Type B pancreatic cell (in vitro differentiated cells): ENCODE measurements around the gene FKRP. TPM values are rescaled to one million over a fixed set of nuclear protein-coding genes. Genes with fewer than 3 reads are reported as not detected.

ENCODE experiments used
- DNase-seq: peaks from one replicate; pipeline ENCODE4 v3.0.0; 2021; ENCODE audit warnings: mixed read lengths; ENCODE audit not compliant: unreplicated experiment; ENCODE audit errors: extremely low spot score
- H3K27ac Mint-ChIP-seq: 2 replicates; pipeline ENCODE4 v1.8.0; 2021; ENCODE audit warnings: mild to moderate bottlenecking, mixed read lengths
- H3K27me3 Mint-ChIP-seq: 2 replicates; pipeline ENCODE4 v1.8.0; 2021; ENCODE audit warnings: mixed read lengths
- H3K36me3 Mint-ChIP-seq: 2 replicates; pipeline ENCODE4 v1.8.0; 2021; ENCODE audit warnings: mixed read lengths
- H3K4me1 Mint-ChIP-seq: one replicate; pipeline ENCODE4 v1.8.0; 2021; ENCODE audit warnings: mixed read lengths; ENCODE audit not compliant: unreplicated experiment
- H3K4me3 Mint-ChIP-seq: 2 replicates; pipeline ENCODE4 v1.8.0; 2021; ENCODE audit warnings: mild to moderate bottlenecking, mixed read lengths
- H3K9me3 Mint-ChIP-seq: 2 replicates; pipeline ENCODE4 v1.8.0; 2021; ENCODE audit warnings: mixed read lengths
- total RNA-seq: library from RNA; stranded (reverse); gene quantifications from 2 replicates; pipeline ENCODE4 v1.2.1, GENCODE V29; 2021; ENCODE audit warnings: low replicate concordance
- TF ChIP-seq, protein P1 (sequence below): fragments of 200-600 bp; sonication (generic); conservative IDR thresholded peaks from 2 replicates; pipeline ENCODE4 v1.5.0; 2021; ENCODE audit warnings: antibody characterized with exemption, mild to moderate bottlenecking

The FKRP gene
- total RNA-seq, 1 donor from 2014 or later, result 38.4 TPM

DNA sequence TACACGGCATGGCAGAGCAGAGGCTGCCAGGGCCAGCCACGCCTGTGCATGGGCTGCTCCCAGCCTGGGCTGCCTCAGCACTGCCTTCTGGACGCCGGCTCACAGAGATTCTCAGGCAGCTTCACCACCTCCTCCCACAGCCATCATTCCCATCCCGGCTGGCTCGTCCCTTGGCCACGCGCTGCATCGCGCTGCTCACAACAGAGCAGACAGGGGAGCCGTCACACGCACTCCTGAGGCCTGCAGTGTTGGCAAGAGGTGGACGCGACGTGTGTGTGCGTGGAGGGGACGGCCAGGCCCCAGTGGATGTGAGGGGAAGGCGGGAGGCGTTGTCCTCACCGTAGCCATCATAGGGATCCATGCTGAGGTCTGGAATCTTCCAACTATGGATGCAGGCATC, 21.4 kb upstream of the FKRP start:
- H3K4me3 Mint-ChIP-seq, result no peak overlapping the region
- H3K36me3 Mint-ChIP-seq, result peaks cover 8% of the 10 kb centered on the region
- H3K27ac Mint-ChIP-seq, result no peak overlapping the region
- peaks cover 7% of the 10 kb centered on the region for H3K4me1 Mint-ChIP-seq
- no peaks in the 10 kb centered on the region for H3K27me3 Mint-ChIP-seq
- H3K9me3 Mint-ChIP-seq, result no peaks in the 10 kb centered on the region
- DNase-seq, result no peak
- TF ChIP-seq, protein P1, sequence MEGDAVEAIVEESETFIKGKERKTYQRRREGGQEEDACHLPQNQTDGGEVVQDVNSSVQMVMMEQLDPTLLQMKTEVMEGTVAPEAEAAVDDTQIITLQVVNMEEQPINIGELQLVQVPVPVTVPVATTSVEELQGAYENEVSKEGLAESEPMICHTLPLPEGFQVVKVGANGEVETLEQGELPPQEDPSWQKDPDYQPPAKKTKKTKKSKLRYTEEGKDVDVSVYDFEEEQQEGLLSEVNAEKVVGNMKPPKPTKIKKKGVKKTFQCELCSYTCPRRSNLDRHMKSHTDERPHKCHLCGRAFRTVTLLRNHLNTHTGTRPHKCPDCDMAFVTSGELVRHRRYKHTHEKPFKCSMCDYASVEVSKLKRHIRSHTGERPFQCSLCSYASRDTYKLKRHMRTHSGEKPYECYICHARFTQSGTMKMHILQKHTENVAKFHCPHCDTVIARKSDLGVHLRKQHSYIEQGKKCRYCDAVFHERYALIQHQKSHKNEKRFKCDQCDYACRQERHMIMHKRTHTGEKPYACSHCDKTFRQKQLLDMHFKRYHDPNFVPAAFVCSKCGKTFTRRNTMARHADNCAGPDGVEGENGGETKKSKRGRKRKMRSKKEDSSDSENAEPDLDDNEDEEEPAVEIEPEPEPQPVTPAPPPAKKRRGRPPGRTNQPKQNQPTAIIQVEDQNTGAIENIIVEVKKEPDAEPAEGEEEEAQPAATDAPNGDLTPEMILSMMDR, result no peak

DNA sequence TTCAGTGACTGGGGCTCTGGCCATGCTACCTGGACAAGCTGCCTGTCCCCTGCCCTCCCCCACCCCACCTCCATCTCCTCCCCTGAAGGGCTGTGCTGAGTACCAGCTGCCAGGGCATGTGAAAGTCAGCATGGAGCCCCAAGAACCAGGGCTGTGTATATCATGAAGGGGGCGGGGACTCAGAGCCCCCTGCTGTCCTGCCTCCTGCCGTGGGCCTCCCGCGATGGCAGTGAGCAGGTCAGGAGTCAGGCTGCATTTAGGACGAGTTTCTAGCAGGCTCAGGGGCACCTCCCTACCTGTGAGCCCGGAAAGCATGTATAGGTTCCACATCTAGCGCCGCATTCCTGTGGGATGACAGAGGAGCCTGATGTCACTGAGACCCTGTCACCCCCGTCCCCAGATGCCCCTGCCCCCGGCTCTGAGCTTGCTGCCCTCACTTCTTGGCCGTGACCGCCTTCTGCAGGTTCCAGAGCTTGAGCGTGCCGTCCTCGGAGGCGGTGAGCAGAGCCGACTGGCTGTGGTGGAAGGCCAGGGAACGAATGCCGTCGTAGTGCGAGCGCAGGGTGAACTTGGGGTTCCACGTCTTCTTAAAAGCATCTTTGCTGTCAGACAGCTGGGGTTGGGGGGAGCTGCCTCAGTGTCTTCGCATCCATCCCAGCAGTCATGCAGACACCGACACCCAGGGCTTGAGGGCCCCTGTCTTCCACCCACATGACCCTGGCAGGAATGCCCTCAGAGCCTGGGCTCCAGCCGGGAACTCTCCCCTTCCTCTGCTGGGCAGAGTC, 20.6 kb upstream of the FKRP start:
- TF ChIP-seq, protein P1, result no peak
- Mint-ChIP-seq H3K27me3 (no peaks in the 10 kb centered on the region), H3K4me3 (no peak overlapping the region), H3K9me3 (no peaks in the 10 kb centered on the region), H3K36me3 (peaks cover 8% of the 10 kb centered on the region), H3K4me1 (peaks cover 7% of the 10 kb centered on the region), H3K27ac (no peak overlapping the region)
- no peak for DNase-seq

DNA sequence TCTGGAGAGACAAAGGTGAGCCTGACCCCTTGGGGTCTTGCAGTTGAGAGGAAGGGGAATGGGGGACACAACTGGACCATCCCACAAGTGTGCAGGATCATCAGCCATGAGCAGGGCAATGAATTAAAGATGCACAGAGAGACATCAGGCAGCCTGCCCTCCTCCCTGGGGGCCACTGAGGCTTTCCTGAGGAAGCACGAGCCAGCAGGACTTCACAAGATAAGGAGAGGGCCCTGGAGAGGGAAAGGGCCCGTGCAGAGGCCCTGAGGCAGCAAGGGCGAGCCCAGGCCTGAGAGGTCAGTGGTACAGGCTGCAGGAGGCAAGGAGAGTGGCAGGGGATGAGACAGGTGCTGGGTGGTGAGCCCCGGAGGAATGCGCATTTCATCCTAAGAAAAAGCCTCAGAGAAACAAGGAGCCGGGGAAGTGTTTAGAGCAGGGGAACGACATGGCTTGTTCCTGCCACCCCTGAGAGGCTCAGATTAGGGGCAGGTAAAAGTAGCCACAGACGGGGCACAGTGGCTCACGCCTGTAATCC, 19.9 kb upstream of the FKRP start:
- Mint-ChIP-seq H3K9me3 (no peaks in the 10 kb centered on the region), H3K27ac (no peak overlapping the region), H3K4me3 (no peak overlapping the region), H3K4me1 (peaks cover 10% of the 10 kb centered on the region), H3K36me3 (peaks cover 9% of the 10 kb centered on the region), H3K27me3 (no peaks in the 10 kb centered on the region)
- DNase-seq, result no peak
- TF ChIP-seq, protein P1, result no peak

DNA sequence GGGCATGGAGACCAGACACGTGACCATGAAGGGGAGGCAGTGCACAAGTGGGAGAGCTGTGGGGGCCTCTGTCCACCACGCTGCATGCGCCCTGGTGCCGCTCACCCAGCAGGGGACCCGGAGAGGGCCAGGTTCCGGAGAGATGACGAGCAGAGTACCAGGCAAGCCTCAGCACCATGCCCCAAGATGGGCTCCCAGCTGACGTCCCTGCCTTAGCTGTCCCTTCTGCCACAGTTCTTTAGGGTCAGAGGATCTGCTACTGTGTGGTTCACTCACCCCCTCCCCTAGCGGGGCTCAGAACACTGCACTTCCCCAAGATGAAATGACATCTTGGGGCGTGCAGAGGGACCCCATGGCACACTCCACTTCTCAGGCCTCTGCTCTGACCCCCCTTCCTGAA, 19.3 kb upstream of the FKRP start:
- Mint-ChIP-seq H3K9me3 (no peaks in the 10 kb centered on the region), H3K4me3 (no peak overlapping the region), H3K27me3 (no peaks in the 10 kb centered on the region), H3K36me3 (peaks cover 12% of the 10 kb centered on the region), H3K27ac (no peak overlapping the region), H3K4me1 (peaks cover 14% of the 10 kb centered on the region)
- TF ChIP-seq, protein P1, result no peak
- DNase-seq, result no peak

DNA sequence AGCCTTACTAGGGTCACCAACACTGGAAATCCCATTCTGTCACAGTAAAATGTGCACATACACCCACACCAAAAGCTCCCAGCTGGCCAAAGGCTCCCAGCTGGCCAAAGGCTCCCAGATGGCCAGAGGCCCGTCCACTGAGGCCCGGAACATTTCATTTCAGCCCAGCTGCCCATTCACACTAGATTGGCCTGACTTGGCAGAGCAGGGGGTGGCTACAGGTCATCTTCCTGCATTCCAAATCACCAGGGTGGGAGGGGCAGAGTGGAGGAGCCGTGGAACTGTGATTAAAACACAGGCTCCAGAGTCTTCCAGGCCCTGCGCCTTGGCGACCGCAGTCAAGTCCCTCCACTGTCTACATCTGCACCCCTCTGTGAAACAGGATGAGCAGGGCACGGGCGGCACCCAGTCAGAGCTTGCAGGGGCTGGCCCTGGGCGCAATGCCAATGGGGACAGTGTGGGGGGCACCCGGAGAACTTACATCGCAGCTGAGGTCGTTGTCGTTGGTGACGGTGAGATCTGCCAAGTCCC, 18.8 kb upstream of the FKRP start:
- H3K9me3 Mint-ChIP-seq, result no peaks in the 10 kb centered on the region
- no peaks in the 10 kb centered on the region for H3K27me3 Mint-ChIP-seq
- no peak overlapping the region for H3K4me3 Mint-ChIP-seq
- H3K27ac Mint-ChIP-seq, result no peak overlapping the region
- H3K4me1 Mint-ChIP-seq, result peaks cover 19% of the 10 kb centered on the region
- DNase-seq, result no peak
- peaks cover 10% of the 10 kb centered on the region for H3K36me3 Mint-ChIP-seq
- TF ChIP-seq, protein P1, result no peak
